GM23338 (cell line): ENCODE data around the gene UCN. TPM values are rescaled to one million over a fixed set of nuclear protein-coding genes. Genes with fewer than 3 reads are reported as not detected.

Experiments
- ATAC-seq: fragments of 200-7000 bp; cut with Tn5 transposase; 3 replicates; pipeline ENCODE4 v1.9.1; 2020
- DNase-seq: peaks from one replicate; pipeline ENCODE4 v3.0.0-alpha.2; 2015; ENCODE audit warnings: low spot score
- H2AFZ ChIP-seq: fragments of 200-600 bp; sonication (generic); 2 replicates; pipeline ENCODE4 v1.8.0; 2016; ENCODE audit warnings: antibody characterized with exemption, mild to moderate bottlenecking, moderate library complexity
- H3F3A ChIP-seq: fragments of 200-600 bp; sonication (generic); replicated peaks from 2 replicates; pipeline ENCODE4 v1.8.0; 2017; ENCODE audit warnings: antibody characterized with exemption, mixed run types, low read depth
- H3K27ac ChIP-seq: fragments of 200-600 bp; sonication (generic); 2 replicates; pipeline ENCODE4 v1.6.1; 2016; ENCODE audit warnings: low read depth
- H3K27me3 ChIP-seq: fragments of 200-600 bp; sonication (generic); 2 replicates; pipeline ENCODE4 v1.8.0; 2016; ENCODE audit warnings: mild to moderate bottlenecking, mixed run types, moderate library complexity; ENCODE audit not compliant: insufficient read depth
- H3K36me3 ChIP-seq: fragments of 200-600 bp; sonication (generic); 2 replicates; pipeline ENCODE4 v1.8.0; 2016; ENCODE audit warnings: mild to moderate bottlenecking; ENCODE audit not compliant: insufficient read depth
- H3K4me1 ChIP-seq: fragments of 200-600 bp; sonication (generic); 2 replicates; pipeline ENCODE4 v1.8.0; 2016; ENCODE audit warnings: mild to moderate bottlenecking, moderate library complexity; ENCODE audit not compliant: insufficient read depth
- H3K4me2 ChIP-seq: fragments of 200-600 bp; sonication (generic); 2 replicates; pipeline ENCODE4 v1.7.1; 2017; ENCODE audit warnings: mixed run types
- H3K4me3 ChIP-seq: fragments of 200-600 bp; sonication (generic); 2 replicates; pipeline ENCODE4 v1.6.1; 2016; ENCODE audit warnings: mixed run types
- H3K79me2 ChIP-seq: fragments of 200-600 bp; sonication (generic); replicated peaks from 2 replicates; pipeline ENCODE4 v1.8.0; 2017; ENCODE audit warnings: mild to moderate bottlenecking; ENCODE audit not compliant: insufficient read depth
- H3K9me2 ChIP-seq: fragments of 200-600 bp; sonication (generic); 2 replicates; pipeline ENCODE4 v1.8.0; 2017; ENCODE audit not compliant: insufficient read depth
- H4K20me1 ChIP-seq: fragments of 200-600 bp; sonication (generic); replicated peaks from 2 replicates; pipeline ENCODE4 v1.8.0; 2017; ENCODE audit warnings: mild to moderate bottlenecking; ENCODE audit not compliant: insufficient read depth
- H3K27ac Mint-ChIP-seq: 2 replicates; pipeline ENCODE4 v1.8.0; 2020; ENCODE audit warnings: inconsistent platforms, mild to moderate bottlenecking, moderate library complexity, mixed read lengths
- H3K27me3 Mint-ChIP-seq: 3 replicates; pipeline ENCODE4 v1.8.0; 2022; ENCODE audit warnings: low read depth, mild to moderate bottlenecking, moderate library complexity, mixed read lengths, inconsistent platforms; ENCODE audit not compliant: insufficient read depth, poor library complexity
- H3K36me3 Mint-ChIP-seq: 3 replicates; pipeline ENCODE4 v1.8.0; 2021; ENCODE audit warnings: low read depth, mild to moderate bottlenecking, inconsistent platforms, moderate library complexity, mixed read lengths
- H3K4me1 Mint-ChIP-seq: 3 replicates; pipeline ENCODE4 v1.8.0; 2020; ENCODE audit warnings: mild to moderate bottlenecking, inconsistent platforms, mixed read lengths
- H3K4me3 Mint-ChIP-seq: 3 replicates; pipeline ENCODE4 v1.8.0; 2021; ENCODE audit warnings: moderate library complexity, mild to moderate bottlenecking, inconsistent platforms, mixed read lengths
- H3K9me3 Mint-ChIP-seq: 3 replicates; pipeline ENCODE4 v1.8.0; 2020; ENCODE audit warnings: moderate library complexity, mild to moderate bottlenecking, inconsistent platforms, mixed read lengths
- CREB1 ChIP-seq: fragments of 250-450 bp; sonication (Bioruptor Pico); IDR thresholded peaks from 2 replicates; pipeline ENCODE4 v1.5.0; 2020; ENCODE audit warnings: low read depth, mild to moderate bottlenecking, moderate library complexity
- CTCF ChIP-seq, 2 experiments: fragments of 200-600 bp in 1 of 2; sonication (generic) in 1 of 2; conservative IDR thresholded peaks; 2 replicates each; pipeline versions ENCODE4 v1.5.1 to v1.6.1; 2016 to 2017; ENCODE audit warnings: antibody characterized with exemption in 2 of 2, low read depth in 2 of 2, mild to moderate bottlenecking in 2 of 2, moderate library complexity in 1 of 2
- EZH2phosphoT487 ChIP-seq: fragments of 200-600 bp; sonication (generic); IDR thresholded peaks from one replicate; pipeline ENCODE4 v1.8.1; 2018; ENCODE audit warnings: antibody characterized with exemption; ENCODE audit not compliant: unreplicated experiment
- JUNB ChIP-seq: IDR thresholded peaks from one replicate; pipeline ENCODE4 v1.6.1; 2016; ENCODE audit warnings: antibody characterized with exemption; ENCODE audit not compliant: unreplicated experiment
- NANOG ChIP-seq: IDR thresholded peaks from 2 replicates; pipeline ENCODE4 v1.6.1; 2016; ENCODE audit warnings: antibody characterized with exemption, borderline replicate concordance
- POLR2AphosphoS5 ChIP-seq: IDR thresholded peaks from 2 replicates; pipeline ENCODE4 v1.6.1; 2016; ENCODE audit warnings: antibody characterized with exemption, low read depth
- REST ChIP-seq: IDR thresholded peaks from one replicate; pipeline ENCODE4 v1.6.1; 2018; ENCODE audit warnings: antibody characterized with exemption; ENCODE audit not compliant: unreplicated experiment
- STAT1 ChIP-seq: IDR thresholded peaks from one replicate; pipeline ENCODE4 v1.6.1; 2016; ENCODE audit warnings: antibody characterized with exemption; ENCODE audit not compliant: unreplicated experiment
- ZNF114 ChIP-seq: fragments of 250-450 bp; sonication (Bioruptor Pico); IDR thresholded peaks from 2 replicates; pipeline ENCODE4 v1.5.0; 2020; ENCODE audit warnings: mild to moderate bottlenecking, moderate library complexity
- ZNF331 ChIP-seq: fragments of 250-450 bp; sonication (Bioruptor Pico); IDR thresholded peaks from 2 replicates; pipeline ENCODE4 v1.5.0; 2020; ENCODE audit warnings: low read depth, mild to moderate bottlenecking, moderate library complexity
- polyA plus RNA-seq: library from polyadenylated mRNA; unstranded; fragments of >200 nt; fragmentation: Nextera tagmentation; extraction: Ambion mirVana; gene quantifications from 2 replicates; pipeline ENCODE4 v1.2.1, GENCODE V29; 2016
- total RNA-seq: library from RNA; depleted of rRNA; stranded (reverse); fragments of >200 nt; shearing (Covaris generic); gene quantifications from 2 replicates; pipeline ENCODE4 v1.2.3, GENCODE V29; 2014
- TF ChIP-seq, protein P1 (sequence below): IDR thresholded peaks from 2 replicates; pipeline ENCODE4 v1.6.1; 2016; ENCODE audit warnings: antibody characterized with exemption

UCN gene
- total and polyA plus RNA-seq, 2 experiments from 2014 or later, result 0.59 to 0.99 TPM

- peak overlapping the region; percentile 98 for H3K4me2 ChIP-seq
These were observed 46.9 kb downstream of the UCN start for GRCh38 chr2:27261241-27261925.

DNA sequence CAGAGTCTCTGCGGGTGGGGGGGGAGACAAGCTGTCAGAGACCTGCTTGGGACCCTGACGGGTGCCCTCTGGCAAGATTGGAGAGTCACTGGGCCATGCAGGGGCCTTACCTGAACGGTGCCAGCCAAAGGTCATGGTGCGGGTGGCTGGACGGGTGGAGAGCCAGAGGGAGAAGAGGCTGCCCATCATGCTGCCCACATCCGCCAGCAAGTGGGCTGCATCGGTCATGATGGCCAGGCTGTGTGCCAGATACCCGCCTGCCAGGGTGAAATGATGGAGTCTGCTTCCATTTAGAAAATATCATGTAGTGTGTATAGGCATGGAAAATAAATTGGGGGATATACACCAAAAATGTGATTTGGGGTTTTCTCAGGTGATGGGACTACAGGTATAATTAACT lies 50.2 kb downstream of the UCN start:
- H3K9me3 Mint-ChIP-seq, result no peaks in the 10 kb centered on the region
- peaks cover 28% of the 10 kb centered on the region for H3K27me3 Mint-ChIP-seq
- no peaks in the 10 kb centered on the region; the same call in 2 of the 3 replicates for H3K36me3 Mint-ChIP-seq
- no peaks in the 10 kb centered on the region; the same call in 1 of the 2 replicates for H4K20me1 ChIP-seq
- no peak overlapping the region for H2AFZ ChIP-seq
- H3K27ac Mint-ChIP-seq, result no peak overlapping the region
- no peaks in the 10 kb centered on the region for H3K79me2 ChIP-seq
- no peak overlapping the region for H3K4me3 Mint-ChIP-seq
- no peak overlapping the region for H3K4me3 ChIP-seq
- no peak overlapping the region for H3K4me2 ChIP-seq
- peaks cover 12% of the 10 kb centered on the region for H3K4me1 Mint-ChIP-seq
- DNase-seq (no peak), ATAC-seq (no peak)
- peaks cover 34% of the 10 kb centered on the region for H3K27me3 ChIP-seq
- no peak overlapping the region for H3K27ac ChIP-seq
- no peaks in the 10 kb centered on the region for H3K9me2 ChIP-seq
- H3F3A ChIP-seq, result no peaks in the 10 kb centered on the region
- H3K36me3 ChIP-seq, result no peaks in the 10 kb centered on the region
- H3K4me1 ChIP-seq, result peaks cover 7% of the 10 kb centered on the region
- TF ChIP-seq ZNF331 (CRISPR knock-in tag), result no peak
- TF ChIP-seq POLR2AphosphoS5, result no peak
- TF ChIP-seq CREB1 (CRISPR knock-in tag), result no peak
- no peak for TF ChIP-seq STAT1
- TF ChIP-seq ZNF114 (CRISPR knock-in tag), result no peak
- no peak for TF ChIP-seq REST
- TF ChIP-seq, protein P1, sequence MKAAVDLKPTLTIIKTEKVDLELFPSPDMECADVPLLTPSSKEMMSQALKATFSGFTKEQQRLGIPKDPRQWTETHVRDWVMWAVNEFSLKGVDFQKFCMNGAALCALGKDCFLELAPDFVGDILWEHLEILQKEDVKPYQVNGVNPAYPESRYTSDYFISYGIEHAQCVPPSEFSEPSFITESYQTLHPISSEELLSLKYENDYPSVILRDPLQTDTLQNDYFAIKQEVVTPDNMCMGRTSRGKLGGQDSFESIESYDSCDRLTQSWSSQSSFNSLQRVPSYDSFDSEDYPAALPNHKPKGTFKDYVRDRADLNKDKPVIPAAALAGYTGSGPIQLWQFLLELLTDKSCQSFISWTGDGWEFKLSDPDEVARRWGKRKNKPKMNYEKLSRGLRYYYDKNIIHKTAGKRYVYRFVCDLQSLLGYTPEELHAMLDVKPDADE, result no peak
- no peak for TF ChIP-seq NANOG
- no peak for TF ChIP-seq CTCF (conservative IDR thresholded peaks at IDR 0.05; ENCODE audit: low read depth in 2 of 2)

More at GRCh38 chr2:27261241-27261925, 46.9 kb downstream of the UCN start:
- Mint-ChIP-seq H3K4me3 (peak overlapping the region; percentile 82), H3K36me3 (no peaks in the 10 kb centered on the region; the same call in 2 of the 3 replicates), H3K9me3 (no peaks in the 10 kb centered on the region), H3K27me3 (peaks cover 47% of the 10 kb centered on the region), H3K4me1 (peaks cover 23% of the 10 kb centered on the region), H3K27ac (no peak overlapping the region; the same call in 1 of the 2 replicates)
- Histone ChIP-seq H3K27me3 (peaks cover 67% of the 10 kb centered on the region), H4K20me1 (no peaks in the 10 kb centered on the region; the same call in 1 of the 2 replicates), H3F3A (0 out of 2 replicates have a peak, but pooled peaks cover 9% of the 10 kb centered on the region), H3K79me2 (no peaks in the 10 kb centered on the region), H2AFZ (peak overlapping the region; percentile 32; the same call in 1 of the 2 replicates), H3K4me3 (peak overlapping the region; percentile 82), H3K4me1 (peaks cover 17% of the 10 kb centered on the region), H3K27ac (no peak overlapping the region), H3K9me2 (no peaks in the 10 kb centered on the region), H3K36me3 (no peaks in the 10 kb centered on the region)
- no peak for TF ChIP-seq EZH2phosphoT487
- TF ChIP-seq, protein P1, result no peak
- TF ChIP-seq ZNF114 (CRISPR knock-in tag), result no peak
- no peak for TF ChIP-seq ZNF331 (CRISPR knock-in tag)
- TF ChIP-seq JUNB, result no peak
- no peak for TF ChIP-seq NANOG
- no peak for TF ChIP-seq CREB1 (CRISPR knock-in tag)
- DNase-seq (no peak), ATAC-seq (no peak)
